Stimulated activated naive CD8-positive, alpha-beta T cell treated with anti-CD3 and anti-CD28 coated beads, Interleukin-15, Interleukin-2, amounts not matched to agents 100 U/mL and 50 U/mL, for 24 hours (primary cell): ENCODE measurements around the gene RNGTT.
"Not testable (repeated sequence)": the region's sequence is repeated elsewhere in the genome, so short reads cannot be mapped to it uniquely, and the experiment has no call there.

ENCODE experiments used
- ATAC-seq: fragments of 150-1000 bp; cut with Tn5 transposase; one replicate; pipeline ENCODE4 v1.10.0; 2021
- DNase-seq: peaks from one replicate; pipeline ENCODE4 v3.0.0; 2021

The RNGTT gene

DNA sequence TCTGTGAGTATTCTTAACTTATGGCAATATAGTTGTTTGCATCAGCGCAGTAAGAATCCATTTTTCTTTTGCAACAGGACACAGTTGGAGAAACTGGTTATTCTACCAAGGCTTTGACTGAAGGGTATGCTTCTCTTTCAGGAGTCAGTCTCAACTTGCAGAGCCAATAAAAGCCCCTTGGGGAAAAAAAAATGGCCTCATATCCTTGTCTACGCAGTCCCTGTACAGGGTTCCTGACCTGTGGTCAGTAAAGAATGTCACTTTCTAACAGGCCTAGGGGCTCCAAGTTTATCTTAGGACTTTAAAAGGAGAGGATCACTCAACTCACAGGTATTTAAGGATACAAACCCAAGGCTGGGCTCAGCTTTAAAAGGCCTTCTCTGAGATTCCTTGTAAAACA lies 6.9 kb upstream of the RNGTT start:
- DNase-seq (no peak), ATAC-seq (no peak)

DNA sequence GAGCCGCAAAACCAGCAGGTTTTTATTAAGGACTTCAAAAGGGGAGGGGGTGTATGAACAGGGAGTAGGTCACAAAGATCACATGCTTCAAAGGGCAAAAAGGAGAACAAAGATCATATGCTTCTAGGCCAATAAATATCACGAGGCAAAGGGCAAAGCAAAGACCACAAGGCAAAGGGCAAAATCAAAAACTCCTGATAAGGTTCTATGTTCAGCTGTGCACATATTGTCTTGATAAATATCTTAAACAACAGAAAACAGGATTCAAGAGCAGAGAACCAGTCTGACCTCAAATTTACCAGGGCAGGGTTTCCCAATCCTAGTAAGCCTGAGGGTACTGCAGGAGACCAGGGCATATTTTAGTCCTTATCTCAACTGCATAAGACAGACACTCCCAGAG lies 5.8 kb upstream of the RNGTT start:
- DNase-seq, ATAC-seq: not testable (repeated sequence)

DNA sequence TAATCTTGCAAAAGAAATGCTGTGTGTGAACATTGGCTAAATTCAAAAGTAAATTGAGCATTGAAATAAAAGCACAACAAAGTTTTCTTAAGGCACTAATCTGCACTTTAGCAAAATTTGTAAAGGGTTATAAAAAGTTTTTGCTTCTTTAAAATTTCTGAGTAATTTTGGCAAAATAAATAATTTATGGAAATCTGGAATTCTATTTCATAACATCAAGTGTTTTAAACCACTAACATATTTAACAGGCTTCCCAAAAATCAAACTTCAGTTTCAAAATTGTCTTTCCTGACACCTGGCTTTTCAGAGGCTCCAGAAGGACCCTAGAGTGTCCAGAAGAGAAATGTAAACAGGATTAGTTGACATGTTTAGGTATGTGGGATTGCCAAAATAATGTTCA lies 4.5 kb upstream of the RNGTT start:
- DNase-seq (no peak), ATAC-seq (no peak)

DNA sequence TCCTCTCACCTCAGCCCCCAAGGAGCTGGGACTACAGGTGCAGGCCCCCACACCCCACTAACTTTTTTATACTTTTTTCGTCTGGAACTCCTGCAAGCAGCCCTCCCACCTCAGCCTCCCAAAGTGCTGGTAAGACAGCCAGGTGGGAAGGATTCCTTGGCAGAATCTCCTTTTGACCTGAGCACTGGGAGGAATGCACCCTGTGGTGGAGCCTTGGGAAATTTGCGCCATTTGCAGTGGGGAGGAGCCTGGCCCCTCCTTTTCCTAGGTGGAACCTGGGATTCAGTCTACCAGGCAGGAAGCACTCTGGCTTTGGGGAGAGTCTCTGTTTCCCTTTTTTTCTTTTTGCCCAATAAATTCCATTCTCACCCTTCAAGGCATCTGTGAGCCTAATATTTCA lies 2.3 kb upstream of the RNGTT start:
- ATAC-seq (no peak), DNase-seq (no peak)

DNA sequence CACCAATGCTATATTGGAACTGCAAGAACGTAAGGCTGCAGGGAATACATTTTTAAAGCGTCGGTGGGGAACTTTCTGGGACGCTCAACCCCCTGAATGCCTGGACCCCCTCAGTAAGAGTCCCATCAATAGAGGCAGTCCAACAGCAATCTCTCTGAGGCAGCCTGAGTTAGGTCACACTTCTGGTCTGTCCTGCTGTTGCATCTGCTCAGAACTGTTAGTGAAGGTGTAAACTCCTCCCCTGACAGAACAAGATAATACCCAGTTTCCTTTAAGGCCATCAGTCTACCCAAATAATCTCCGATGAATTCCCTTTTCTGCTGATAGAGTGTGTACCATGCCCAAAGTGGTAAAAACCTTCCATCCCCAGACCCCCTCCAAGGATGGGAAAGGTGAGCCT lies 1.1 kb upstream of the RNGTT start:
- DNase-seq, result no peak
- no peak for ATAC-seq

DNA sequence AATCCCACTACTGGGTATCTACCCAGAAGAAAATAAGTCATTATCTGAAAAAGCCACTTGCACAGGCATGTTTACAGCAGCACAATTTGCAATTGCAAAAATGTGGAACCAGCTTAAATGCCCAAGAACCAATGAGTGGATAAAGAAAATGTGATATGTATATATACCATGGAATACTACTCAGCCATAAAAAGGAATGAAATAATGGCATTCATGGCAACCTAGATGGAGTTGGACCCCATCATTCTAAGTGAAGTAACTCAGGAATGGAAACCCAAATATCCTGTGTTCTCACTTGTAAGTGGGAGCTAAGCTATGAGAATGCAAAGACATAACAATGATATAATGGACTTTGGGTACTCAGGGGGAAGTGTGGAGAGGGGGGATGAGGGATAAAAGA lies 4.6 kb downstream of the RNGTT start:
- ATAC-seq, result no peak
- no peak for DNase-seq

DNA sequence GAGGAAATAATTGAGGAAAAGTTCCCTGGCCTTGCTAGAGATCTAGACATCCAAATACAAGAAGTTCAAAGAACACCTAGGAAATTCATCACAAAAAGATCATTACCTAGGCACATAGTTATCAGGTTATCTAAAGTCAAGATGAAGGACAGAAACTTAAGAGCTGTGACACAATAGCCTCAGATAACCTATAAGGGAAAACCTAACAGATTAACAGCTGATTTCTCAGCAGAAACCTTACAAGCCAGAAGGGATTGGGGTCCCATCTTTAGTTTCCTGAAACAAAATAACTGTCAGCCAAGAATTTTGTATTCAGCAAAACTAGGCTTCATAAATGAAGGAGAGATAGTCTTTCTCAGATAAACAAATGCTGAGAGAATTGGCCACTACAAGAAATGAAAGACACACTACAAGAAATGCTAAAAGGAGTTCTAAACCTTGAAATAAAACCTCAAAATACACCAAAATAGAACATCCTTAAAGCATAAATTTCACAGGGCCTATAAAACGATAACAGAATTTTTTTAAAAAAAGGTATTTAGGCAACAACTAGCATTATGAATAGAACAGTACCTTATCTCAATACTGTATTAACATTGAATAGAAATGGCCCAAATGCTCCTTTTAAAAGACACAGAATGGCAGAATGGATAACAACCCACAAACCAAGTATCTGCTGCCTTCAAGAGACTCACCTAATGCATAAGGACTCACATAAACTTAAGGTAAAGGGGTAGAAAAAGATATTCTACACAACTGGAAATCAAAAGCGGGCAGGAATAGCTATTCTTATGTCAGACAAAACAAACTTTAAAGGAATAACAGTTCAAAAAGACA lies 9.7 kb downstream of the RNGTT start:
- no peak for DNase-seq
- ATAC-seq, result no peak

DNA sequence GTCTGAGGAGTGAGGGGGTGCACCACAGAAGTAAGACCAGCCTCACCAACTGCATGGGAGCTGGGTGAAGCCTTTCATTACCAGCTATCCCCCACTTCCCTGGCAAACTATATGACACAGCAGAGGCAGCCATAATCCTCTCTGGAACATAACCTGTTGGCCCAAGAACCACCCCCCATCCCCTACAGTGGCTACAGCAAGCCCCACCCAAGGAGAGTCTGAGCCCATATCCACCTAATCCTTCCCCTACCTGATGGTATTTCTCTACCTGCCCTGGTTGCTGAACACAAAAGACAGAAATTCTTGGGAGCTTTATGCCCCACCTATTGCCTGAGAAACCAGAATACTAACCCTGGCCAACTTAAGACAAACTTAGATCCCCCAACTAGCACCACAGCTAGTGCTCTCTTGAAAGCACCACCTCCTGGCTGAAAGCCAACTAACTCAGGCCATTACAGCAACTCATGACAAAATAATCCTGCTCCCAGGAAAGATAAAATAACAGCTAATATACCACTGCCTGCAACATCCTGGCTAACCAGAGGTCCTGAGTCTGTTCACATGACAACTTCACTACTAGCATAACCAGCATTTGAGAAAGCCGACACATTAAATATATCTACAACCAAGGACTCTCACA lies 11.2 kb downstream of the RNGTT start:
- no peak for DNase-seq

DNA sequence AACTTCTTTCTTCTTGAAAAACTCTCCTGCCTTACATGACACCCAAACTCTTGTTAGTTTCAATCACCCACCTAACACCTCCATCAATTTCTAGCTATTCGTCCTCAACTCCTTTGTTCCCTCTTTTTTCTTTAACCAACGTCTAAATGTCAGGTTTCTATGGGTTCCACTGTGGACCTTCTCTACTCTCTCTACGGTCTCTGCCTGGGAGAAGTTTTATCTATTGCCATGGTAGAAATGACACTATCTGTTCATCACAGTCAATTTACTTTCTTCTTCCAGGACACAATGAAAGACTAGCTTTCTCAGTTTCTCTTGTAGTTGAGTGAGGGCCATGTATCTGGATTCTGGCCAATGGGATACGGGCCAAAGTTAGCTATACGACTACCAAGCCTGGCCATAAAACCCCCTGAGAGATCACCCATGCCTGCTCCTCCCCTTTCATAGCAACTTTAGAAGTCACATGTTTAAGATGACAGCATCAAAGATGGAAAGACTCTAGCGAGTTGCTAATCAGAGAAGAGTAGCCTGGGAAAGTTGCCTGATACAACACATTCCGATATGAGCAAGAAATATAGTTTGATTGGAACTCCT lies 17.9 kb downstream of the RNGTT start:
- no peak for DNase-seq
- ATAC-seq, result no peak

More for the DNA sequence above, 11.2 kb downstream of the RNGTT start:
- no peak for ATAC-seq

DNA sequence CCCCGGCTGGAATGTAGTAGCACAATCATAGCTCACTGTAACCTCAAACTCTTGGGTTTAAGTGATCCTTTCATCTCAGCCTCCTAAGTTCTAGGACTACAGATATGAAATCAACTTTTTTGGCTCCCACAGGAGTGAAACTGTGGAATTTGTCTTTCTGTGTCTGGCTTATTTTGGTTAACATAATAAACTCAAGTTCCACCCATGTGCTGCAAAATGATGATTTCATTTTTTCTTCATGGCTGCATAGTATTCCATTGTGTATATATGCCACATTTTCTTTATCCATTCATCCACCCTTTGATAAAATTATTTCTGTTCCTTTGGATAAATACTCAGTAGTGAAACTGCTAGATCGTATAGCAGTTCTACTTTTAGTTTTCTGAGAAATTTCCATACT lies 29.9 kb downstream of the RNGTT start:
- ATAC-seq (no peak), DNase-seq (no peak)

DNA sequence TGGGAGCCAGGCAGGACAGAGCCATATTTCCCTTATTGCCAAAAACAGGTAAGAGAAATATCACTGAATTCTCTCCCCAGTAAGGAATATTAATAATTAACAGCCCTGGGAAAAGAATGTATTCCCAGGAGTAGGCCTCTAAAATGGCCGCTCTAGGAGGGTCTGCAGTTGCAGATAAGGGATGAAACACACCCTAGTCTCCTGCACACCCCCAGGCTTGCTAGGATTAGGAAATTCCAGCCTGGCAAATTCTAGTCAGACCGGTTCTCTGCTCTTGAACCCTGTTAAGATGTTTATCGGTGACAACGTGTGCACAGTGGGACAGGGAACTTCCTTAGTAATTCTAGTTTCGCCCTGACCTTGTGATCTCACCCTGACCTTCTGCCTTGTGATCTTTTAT lies 31.4 kb downstream of the RNGTT start:
- not testable (repeated sequence) for DNase-seq, ATAC-seq

DNA sequence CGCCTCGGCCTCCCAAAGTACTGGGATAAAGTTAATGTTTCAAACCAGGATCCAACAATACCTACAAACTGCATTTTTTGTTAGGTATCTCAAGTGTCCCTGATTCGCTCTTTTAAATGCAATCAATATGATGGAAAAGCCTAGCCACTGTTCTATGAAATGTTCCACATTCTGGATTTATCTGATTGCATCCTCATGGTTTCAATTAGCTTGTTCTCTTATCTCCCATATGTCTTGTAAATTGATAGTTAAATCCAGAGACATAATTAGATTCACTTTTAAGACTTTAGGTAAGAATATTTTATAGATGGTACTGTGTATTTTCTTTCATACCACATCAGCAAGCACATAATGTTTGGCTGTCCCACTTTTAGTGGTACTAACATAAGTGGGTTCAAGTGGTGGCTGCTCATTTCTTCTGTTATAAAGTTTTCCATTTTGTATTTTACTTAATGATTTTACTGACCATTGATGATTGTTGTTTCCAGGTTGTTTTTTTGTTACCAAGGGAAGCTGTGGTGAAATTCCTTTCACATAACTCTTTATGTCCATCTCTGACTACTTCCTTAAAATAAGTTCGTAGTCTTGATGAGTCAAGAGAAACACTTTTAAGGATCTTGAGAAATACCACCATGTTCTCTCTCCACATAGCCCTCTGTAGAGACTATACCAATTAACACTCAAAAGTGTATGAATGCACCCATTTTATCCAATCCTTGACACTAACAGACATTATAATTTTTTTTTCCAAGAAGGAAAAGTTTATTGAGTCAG lies 40.5 kb downstream of the RNGTT start:
- DNase-seq (no peak), ATAC-seq (no peak)

DNA sequence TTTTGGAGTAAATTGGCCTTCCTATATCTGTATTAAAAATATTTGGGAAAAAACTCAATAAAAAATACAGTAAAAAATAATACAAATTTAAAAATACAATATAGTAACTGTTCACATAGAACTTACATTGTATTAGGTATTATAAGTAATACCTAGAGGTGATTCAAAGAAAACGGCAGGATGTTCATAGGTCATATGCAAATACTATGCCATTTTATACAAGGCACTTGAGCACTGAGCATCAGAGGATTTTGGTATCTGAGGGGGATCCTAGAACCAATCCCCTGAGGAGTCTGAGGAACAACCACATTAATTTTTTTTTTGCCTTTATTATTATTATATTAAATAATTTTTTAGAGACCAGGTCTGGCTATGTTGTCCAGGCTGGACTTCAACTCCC lies 41.7 kb downstream of the RNGTT start:
- ATAC-seq (no peak), DNase-seq (no peak)

DNA sequence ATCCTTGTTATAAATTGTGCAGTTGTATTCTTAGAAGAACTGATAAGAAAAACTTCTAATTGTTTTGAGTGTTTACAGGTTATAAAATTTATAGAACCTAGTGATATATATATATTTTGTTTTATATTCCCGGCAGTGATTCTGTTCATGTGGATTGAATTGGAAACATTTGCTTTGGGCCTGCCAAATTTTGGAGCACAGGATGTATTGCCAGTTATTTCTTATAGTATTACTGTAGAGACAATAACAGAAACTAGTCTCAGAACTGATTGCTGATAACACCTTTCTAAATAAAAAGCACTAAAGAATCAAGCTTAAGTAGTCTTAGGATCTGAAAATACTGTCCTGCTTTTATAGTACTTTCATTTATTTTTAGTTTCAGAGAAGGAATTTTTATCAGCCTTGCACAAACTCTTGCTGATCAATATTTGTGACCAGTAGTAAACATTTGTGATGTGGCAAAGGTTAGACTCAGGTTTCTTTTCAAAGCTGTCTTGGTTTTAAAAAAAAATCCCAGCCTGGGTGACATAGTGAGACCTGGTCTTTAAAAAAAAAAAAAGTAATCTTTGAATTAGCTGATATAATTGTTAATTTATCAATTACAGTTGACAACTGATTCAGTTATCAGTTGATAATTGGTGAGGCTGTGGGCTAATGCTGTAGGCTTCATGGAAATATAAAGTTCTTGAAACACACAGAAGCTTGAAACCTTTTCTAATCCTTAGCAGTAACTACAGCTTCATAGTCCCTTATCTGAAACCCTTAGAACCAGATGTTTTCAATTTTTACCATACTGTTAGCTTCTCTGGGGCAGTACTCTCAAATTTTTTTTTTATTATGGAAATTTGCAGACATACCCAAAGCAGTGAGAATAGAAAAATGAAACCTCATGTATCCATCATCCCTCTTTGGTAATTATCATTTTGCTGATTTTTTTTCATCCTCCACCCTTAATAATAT lies 42.4 kb downstream of the RNGTT start:
- no peak for ATAC-seq
- DNase-seq, result no peak

DNA sequence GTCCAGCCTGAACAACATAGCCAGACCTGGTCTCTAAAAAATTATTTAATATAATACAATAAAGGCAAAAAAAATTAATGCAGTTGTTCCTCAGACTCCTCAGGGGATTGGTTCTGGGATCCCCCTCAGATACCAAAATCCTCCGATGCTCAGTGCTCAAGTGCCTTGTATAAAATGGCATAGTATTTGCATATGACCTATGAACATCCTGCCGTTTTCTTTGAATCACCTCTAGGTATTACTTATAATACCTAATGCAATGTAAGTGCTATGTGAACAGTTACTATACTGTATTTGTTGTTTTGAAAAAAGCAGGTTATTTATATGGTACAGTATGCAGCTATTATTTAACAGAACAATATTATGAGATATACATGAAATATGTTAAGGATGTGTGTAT lies 43.3 kb downstream of the RNGTT start:
- DNase-seq, result no peak
- peak; percentile 52 for ATAC-seq

DNA sequence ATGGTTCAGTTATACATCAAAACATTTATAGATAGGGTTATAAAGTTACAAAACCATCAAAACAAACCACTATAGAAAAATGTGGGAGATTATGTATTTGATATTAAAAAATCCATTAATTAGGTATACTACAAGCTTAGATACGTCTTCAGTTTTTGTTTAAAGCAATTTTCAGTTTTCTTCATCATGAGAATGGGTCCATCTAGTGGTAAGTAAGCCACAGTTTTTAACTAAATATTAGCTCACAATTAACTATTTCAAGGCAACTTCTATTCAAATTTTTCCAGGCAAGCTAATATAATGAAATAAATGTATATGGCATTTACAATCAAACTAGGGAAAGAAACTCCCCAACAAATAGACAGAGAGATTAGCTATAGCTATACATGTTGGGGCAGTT lies 44.4 kb downstream of the RNGTT start:
- ATAC-seq (no peak), DNase-seq (no peak)

DNA sequence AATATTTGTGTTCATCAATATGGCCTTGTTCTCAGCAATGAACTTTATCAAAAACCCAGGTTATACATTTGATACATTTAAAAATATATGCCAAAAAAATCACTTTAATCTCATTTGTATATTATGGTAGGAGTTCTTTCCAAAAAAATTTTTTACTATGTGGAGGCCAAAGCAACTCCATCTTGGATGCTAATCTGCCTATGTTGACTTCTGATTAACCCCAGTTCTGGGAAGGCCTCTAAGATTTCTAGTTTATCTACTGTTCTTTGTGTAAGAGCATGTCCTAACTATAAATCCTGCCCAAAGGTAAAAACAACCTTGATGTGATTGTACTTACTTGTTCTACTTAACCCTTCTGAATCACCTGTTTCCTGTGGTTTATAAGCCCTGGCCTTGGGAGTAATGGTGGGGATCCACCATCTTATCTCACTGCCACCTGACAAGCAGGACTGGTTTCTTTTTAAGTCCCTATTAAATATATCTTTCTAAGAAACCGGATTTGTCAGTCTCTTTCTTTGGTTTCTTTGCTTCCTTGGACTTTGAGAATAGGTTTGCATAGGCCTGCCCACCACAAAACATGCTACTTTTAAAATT lies 46.7 kb downstream of the RNGTT start:
- ATAC-seq (no peak), DNase-seq (no peak)

DNA sequence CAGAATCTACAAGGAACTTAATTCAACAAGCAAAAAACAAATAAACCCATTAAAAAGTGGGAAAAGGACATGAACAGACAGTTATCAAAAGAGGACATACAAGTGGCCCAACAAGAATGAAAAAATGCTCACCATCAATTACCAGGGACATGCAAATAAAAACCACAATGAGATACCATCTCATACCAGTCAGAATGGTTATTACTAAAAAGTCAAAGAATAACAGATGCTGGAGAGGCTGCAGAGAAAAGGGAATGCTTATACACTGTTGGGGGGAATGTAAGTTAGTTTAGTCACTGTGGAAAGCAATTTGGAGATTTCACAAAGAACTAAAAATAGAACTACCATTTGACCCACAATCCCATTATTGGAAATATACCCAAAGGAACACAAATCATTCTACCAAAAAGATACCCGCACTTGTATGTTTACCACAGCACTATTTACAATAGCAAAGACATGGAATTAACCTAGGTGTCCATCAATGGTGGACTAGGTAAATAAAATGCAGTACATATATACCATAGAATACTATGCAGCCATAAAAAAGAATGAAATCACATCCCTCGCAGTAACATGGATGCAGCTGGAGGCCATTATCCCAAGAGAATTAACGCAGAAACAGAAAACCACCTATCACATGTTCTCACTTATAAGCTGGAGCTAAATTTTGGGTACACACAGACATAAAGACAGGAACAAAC lies 48.4 kb downstream of the RNGTT start:
- DNase-seq (no peak), ATAC-seq (no peak)

DNA sequence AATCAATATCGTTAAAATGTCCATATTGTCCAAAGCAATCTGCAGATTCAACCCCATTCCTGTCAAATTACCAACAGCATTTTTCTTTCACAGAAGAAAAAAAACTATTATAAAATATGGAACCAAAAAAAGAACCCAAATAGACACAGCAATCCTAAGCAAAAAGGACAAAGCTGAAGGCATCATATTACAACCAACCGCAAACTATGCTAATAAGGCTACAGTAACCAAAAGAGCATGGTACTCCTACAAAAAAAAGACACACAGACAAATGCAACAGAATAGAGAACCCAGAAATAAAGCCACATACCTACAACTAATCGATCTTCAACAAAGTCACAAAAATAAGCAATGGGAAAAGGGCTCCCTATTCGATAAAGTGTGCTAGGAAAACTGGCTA lies 49.2 kb downstream of the RNGTT start:
- ATAC-seq, result no peak
- no peak for DNase-seq

DNA sequence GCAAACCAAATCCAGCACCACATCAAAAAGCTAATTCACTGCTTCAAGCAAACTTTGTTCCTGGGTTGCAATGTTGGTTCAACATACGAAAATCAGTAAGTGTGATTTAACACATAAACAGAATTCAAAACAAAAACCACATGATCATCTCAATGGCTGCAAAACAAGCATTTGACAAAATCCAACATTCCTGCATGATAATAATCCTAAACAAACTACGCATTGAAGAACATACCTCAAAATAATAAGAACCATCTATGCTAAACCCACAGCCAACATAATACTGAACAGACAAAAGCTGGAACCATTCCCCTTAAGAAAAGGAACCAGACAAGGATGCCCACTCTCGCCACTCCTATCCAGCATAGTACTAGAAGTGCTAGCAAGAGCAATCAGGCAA lies 49.9 kb downstream of the RNGTT start:
- no peak for DNase-seq
- no peak for ATAC-seq
